GM21515 (cell line): Measurements from ENCODE around the gene FOXC2.

Experiments used
- ATAC-seq: cut with Tn5 transposase; IDR thresholded peaks from one replicate; pipeline ENCODE4 v1.9.1; 2021; ENCODE audit not compliant: unreplicated experiment

The FOXC2 gene

GRCh38 chr16:86532526-86532815, 34.2 kb upstream of the FOXC2 start:
- no peak for ATAC-seq

GRCh38 chr16:86533076-86533475, 33.6 kb upstream of the FOXC2 start:
- no peak for ATAC-seq

GRCh38 chr16:86533767-86534351, 32.8 kb upstream of the FOXC2 start:
- ATAC-seq = no peak

GRCh38 chr16:86534779-86535615, 31.6 kb upstream of the FOXC2 start:
- ATAC-seq = no peak

- ATAC-seq = no peak
Measured at GRCh38 chr16:86536621-86537020, 30.0 kb upstream of the FOXC2 start.

- ATAC-seq = no peak
Measured at GRCh38 chr16:86537486-86537885, 29.1 kb upstream of the FOXC2 start.

GRCh38 chr16:86538196-86538780, 28.3 kb upstream of the FOXC2 start:
- no peak for ATAC-seq

- no peak for ATAC-seq
Measured at GRCh38 chr16:86540894-86541293, 25.7 kb upstream of the FOXC2 start.

GRCh38 chr16:86541560-86541959, 25.1 kb upstream of the FOXC2 start:
- ATAC-seq = no peak

- no peak for ATAC-seq
Measured at GRCh38 chr16:86542756-86543750, 23.6 kb upstream of the FOXC2 start.

GRCh38 chr16:86545481-86545880, 21.1 kb upstream of the FOXC2 start:
- no peak for ATAC-seq

GRCh38 chr16:86545954-86546637, 20.5 kb upstream of the FOXC2 start:
- ATAC-seq = no peak

- no peak for ATAC-seq
Measured at GRCh38 chr16:86546638-86547013, 20.0 kb upstream of the FOXC2 start.

GRCh38 chr16:86547286-86547685, 19.3 kb upstream of the FOXC2 start:
- no peak for ATAC-seq

GRCh38 chr16:86549076-86549892, 17.3 kb upstream of the FOXC2 start:
- ATAC-seq = no peak

GRCh38 chr16:86549893-86550190, 16.8 kb upstream of the FOXC2 start:
- ATAC-seq = no peak

GRCh38 chr16:86550281-86550680, 16.3 kb upstream of the FOXC2 start:
- no peak for ATAC-seq

GRCh38 chr16:86553356-86553755, 13.3 kb upstream of the FOXC2 start:
- ATAC-seq = no peak

- ATAC-seq = no peak
Measured at GRCh38 chr16:86554599-86554916, 12.1 kb upstream of the FOXC2 start.
